ENCODE results near the gene ZNF646.

Gene ZNF646

GRCh38 chr16:31130336-31130891 is 56.2 kb downstream of the ZNF646 start:
- H3K27ac ChIP-seq, result peak overlapping the region; percentile 72
- TF ChIP-seq CTCF (IDR thresholded peaks at IDR 0.05), result no peak
- no peak for TF ChIP-seq ZFX (IDR thresholded peaks at IDR 0.05; ENCODE audit: borderline replicate concordance)

- TF ChIP-seq CTCF (IDR thresholded peaks at IDR 0.05), result no peak
- TF ChIP-seq ZFX (IDR thresholded peaks at IDR 0.05; ENCODE audit: borderline replicate concordance), result no peak
- H3K27ac ChIP-seq, result peak overlapping the region; percentile 72
Observed at GRCh38 chr16:31130899-31131298, 56.7 kb downstream of the ZNF646 start.

DNA sequence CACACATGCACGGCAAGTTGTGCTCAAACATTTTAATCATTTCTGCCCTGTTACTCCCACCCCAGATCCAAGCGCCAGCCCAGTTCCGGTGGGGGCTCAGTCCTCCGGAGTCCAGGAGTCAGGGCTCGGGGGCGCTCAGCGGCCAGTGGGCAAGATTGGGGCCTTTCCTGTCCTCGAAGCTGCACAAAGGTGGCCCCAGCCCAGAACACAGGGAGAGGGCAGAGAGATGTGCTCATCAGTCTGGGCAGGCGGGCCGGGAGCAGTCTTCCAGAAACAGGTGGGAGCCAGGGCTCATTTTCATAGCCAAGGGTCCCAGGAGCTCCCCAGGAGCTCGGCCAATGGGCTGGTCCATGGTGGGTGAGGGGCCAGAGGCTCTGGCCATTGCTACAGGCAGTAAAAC is 57.2 kb downstream of the ZNF646 start:
- TF ChIP-seq ZFX (IDR thresholded peaks at IDR 0.05; ENCODE audit: borderline replicate concordance) (no peak), CTCF (IDR thresholded peaks at IDR 0.05) (no peak)
- peak overlapping the region; percentile 72 for H3K27ac ChIP-seq

DNA sequence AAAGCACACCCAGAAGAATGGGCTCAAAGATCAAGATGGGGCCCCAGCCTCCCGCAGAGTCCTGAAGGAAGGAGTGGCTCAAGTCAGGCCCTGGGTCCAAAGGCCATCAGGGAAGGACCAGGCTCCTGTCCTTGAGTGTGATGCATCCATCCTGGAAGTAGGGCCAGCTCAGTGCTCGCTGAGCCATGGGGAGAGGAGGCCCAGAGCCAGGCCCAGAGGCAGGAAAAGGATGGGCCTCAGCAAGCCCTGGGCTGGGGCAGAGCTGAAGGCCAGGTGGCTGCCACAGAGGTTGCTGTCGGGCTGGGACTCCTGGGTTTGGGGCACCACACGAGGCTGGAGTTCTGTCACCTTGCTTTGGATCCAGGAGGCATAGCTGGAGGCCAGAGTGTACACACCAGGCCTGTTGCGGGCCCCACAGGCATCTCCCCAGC is 57.6 kb downstream of the ZNF646 start:
- H3K27ac ChIP-seq, result peak overlapping the region; percentile 72
- TF ChIP-seq CTCF (IDR thresholded peaks at IDR 0.05) (no peak), ZFX (IDR thresholded peaks at IDR 0.05; ENCODE audit: borderline replicate concordance) (no peak)

GRCh38 chr16:31132303-31132979 is 58.2 kb downstream of the ZNF646 start:
- no peak for TF ChIP-seq CTCF (IDR thresholded peaks at IDR 0.05)
- TF ChIP-seq ZFX (IDR thresholded peaks at IDR 0.05; ENCODE audit: borderline replicate concordance), result no peak
- peak overlapping the region; percentile 72 for H3K27ac ChIP-seq

DNA sequence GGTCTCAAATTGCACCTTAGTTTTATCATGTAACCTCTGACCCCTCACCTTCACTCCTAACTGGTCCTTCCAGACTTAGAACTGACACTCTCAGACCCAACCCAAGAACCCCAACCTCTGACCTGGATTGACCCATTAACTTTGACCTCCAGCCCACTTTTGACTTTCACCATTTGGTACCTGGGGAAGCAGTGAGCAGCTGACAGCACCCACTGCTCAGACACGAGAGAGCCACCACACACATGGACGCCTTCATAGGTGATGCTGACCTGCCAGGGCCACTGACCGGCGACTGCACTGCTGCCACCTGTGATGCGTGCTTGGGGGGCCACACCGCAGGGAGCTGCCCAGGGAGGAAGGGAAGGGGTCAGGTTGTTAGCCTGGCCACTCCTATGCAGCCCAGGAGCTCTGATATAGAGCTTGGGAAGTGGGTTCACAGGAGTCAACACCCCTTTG is 58.9 kb downstream of the ZNF646 start:
- H3K27ac ChIP-seq, result no peak overlapping the region
- TF ChIP-seq CTCF (IDR thresholded peaks at IDR 0.05) (no peak), ZFX (IDR thresholded peaks at IDR 0.05; ENCODE audit: borderline replicate concordance) (no peak)
